ENCODE results near the gene EMP3. TPM values are rescaled to one million over a fixed set of nuclear protein-coding genes. Genes with fewer than 3 reads are reported as not detected.

Gene EMP3
- total RNA-seq, 2 experiments from 2014 or later: 21.1 to 33.8 TPM

GRCh38 chr19:48373567-48373966 is 48.2 kb downstream of the EMP3 start:
- ChIA-PET POLR2A (no interaction called here), CTCF (ENCODE audit: unreplicated experiment) (no interaction called here)
- H3K27ac ChIP-seq (ENCODE audit: low read depth, low read length, poor library complexity, severe bottlenecking): no peak overlapping the region
- no peaks in the 10 kb centered on the region for H4K20me1 ChIP-seq (ENCODE audit: insufficient read depth, low read length)
- intact Hi-C loops (cut with micrococcal nuclease; ENCODE audit: unreplicated experiment): no loop called here
- no peak overlapping the region for H3K4me2 ChIP-seq (ENCODE audit: low read length)
- no peaks in the 10 kb centered on the region for H3K79me2 ChIP-seq (ENCODE audit: insufficient read depth, low read depth, low read length)
- H2AFZ ChIP-seq (ENCODE audit: low read length): no peak overlapping the region
- no peaks in the 10 kb centered on the region for H3K9me3 ChIP-seq (ENCODE audit: low read length)
- H3K9me2 ChIP-seq (ENCODE audit: insufficient read depth, low read length): no peaks in the 10 kb centered on the region
- no peak for TF ChIP-seq EZH2phosphoT487 (IDR thresholded peaks at IDR 0.05; ENCODE audit: borderline replicate concordance, low read depth, low read length)
- TF ChIP-seq, protein P1, sequence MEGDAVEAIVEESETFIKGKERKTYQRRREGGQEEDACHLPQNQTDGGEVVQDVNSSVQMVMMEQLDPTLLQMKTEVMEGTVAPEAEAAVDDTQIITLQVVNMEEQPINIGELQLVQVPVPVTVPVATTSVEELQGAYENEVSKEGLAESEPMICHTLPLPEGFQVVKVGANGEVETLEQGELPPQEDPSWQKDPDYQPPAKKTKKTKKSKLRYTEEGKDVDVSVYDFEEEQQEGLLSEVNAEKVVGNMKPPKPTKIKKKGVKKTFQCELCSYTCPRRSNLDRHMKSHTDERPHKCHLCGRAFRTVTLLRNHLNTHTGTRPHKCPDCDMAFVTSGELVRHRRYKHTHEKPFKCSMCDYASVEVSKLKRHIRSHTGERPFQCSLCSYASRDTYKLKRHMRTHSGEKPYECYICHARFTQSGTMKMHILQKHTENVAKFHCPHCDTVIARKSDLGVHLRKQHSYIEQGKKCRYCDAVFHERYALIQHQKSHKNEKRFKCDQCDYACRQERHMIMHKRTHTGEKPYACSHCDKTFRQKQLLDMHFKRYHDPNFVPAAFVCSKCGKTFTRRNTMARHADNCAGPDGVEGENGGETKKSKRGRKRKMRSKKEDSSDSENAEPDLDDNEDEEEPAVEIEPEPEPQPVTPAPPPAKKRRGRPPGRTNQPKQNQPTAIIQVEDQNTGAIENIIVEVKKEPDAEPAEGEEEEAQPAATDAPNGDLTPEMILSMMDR (conservative IDR thresholded peaks at IDR 0.05; ENCODE audit: low read length): no peak
- no peak for DNase-seq (ENCODE audit: low spot score)
- H3K4me3 ChIP-seq (ENCODE audit: low read depth, low read length, poor library complexity, severe bottlenecking): no peak overlapping the region
- H3K4me1 ChIP-seq (ENCODE audit: insufficient read depth, low read length, poor library complexity, severe bottlenecking): no peaks in the 10 kb centered on the region
- no TSS peak for BruUV-seq (replicated peaks)
- no peaks in the 10 kb centered on the region for H3K36me3 ChIP-seq (ENCODE audit: insufficient read depth, low read length)

DNA sequence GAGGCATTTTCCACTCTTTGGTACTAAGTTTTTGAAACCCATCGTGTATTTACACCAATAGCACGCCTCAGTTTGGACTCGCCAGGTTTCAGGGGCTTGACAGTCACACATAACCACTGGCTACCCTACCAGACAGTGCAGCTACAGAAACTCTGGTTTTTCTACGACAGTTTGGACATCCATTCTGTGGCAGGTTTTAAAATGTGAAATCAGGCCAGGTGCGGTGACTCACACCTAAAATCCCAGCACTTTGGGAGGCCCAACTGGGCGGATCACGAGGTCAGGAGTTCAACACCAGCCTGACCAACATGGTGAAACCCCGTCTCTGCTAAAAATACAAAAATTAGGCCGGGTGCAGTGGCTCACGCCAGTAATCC is 52.8 kb downstream of the EMP3 start:
- peaks cover 3% of the 10 kb centered on the region for H3K4me1 ChIP-seq (ENCODE audit: insufficient read depth, low read length, poor library complexity, severe bottlenecking)
- no peaks in the 10 kb centered on the region for H4K20me1 ChIP-seq (ENCODE audit: insufficient read depth, low read length)
- H3K9me3 ChIP-seq (ENCODE audit: low read length): no peaks in the 10 kb centered on the region
- POLR2A ChIA-PET: interaction anchor here (0.6 kb wide), 1 partner anchor 13 kb away, joined by 3 read pairs; the partner anchor contains the start of gene KDELR1
- H3K4me3 ChIP-seq (ENCODE audit: low read depth, low read length, poor library complexity, severe bottlenecking): no peak overlapping the region
- no peaks in the 10 kb centered on the region for H3K79me2 ChIP-seq (ENCODE audit: insufficient read depth, low read depth, low read length)
- no peak for DNase-seq (ENCODE audit: low spot score)
- no peak overlapping the region for H3K4me2 ChIP-seq (ENCODE audit: low read length)
- no peak for TF ChIP-seq EZH2phosphoT487 (IDR thresholded peaks at IDR 0.05; ENCODE audit: borderline replicate concordance, low read depth, low read length)
- TF ChIP-seq, protein P1 (conservative IDR thresholded peaks at IDR 0.05; ENCODE audit: low read length): no peak
- intact Hi-C loops (cut with micrococcal nuclease; ENCODE audit: unreplicated experiment): no loop called here
- CTCF ChIA-PET (ENCODE audit: unreplicated experiment): no interaction called here
- H3K27ac ChIP-seq (ENCODE audit: low read depth, low read length, poor library complexity, severe bottlenecking): no peak overlapping the region
- peaks cover 19% of the 10 kb centered on the region; the same call in 1 of the 2 replicates for H3K36me3 ChIP-seq (ENCODE audit: insufficient read depth, low read length)
- BruUV-seq (replicated peaks): no TSS peak
- no peak overlapping the region for H2AFZ ChIP-seq (ENCODE audit: low read length)
- H3K9me2 ChIP-seq (ENCODE audit: insufficient read depth, low read length): no peaks in the 10 kb centered on the region

DNA sequence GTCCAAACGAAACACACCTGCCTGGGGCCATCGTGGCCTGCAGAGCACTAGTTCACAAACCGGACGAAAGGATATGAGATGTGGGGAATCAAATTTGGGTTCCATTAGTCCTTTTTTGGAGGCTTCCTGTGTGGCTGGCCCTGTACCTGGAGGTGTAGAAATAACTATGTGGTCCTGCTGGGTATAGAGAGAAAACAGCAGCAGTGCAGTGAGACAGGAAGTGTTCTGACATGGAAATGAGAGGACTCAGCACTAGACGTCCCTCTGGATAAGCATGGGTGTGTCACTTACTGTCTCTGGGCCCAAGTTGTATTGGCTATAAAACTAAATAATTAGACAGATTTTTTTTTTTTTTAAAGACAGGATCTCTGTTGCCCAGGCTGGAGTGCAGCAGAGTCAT is 53.7 kb downstream of the EMP3 start:
- Histone ChIP-seq H3K4me2 (ENCODE audit: low read length) (no peak overlapping the region), H3K79me2 (ENCODE audit: insufficient read depth, low read depth, low read length) (no peaks in the 10 kb centered on the region), H3K9me2 (ENCODE audit: insufficient read depth, low read length) (no peaks in the 10 kb centered on the region), H4K20me1 (ENCODE audit: insufficient read depth, low read length) (no peaks in the 10 kb centered on the region), H3K36me3 (ENCODE audit: insufficient read depth, low read length) (peaks cover 28% of the 10 kb centered on the region), H3K27ac (ENCODE audit: low read depth, low read length, poor library complexity, severe bottlenecking) (no peak overlapping the region), H3K4me1 (ENCODE audit: insufficient read depth, low read length, poor library complexity, severe bottlenecking) (peaks cover 3% of the 10 kb centered on the region), H2AFZ (ENCODE audit: low read length) (no peak overlapping the region), H3K9me3 (ENCODE audit: low read length) (no peaks in the 10 kb centered on the region), H3K4me3 (ENCODE audit: low read depth, low read length, poor library complexity, severe bottlenecking) (no peak overlapping the region)
- POLR2A ChIA-PET: no interaction called here
- no TSS peak for BruUV-seq (replicated peaks)
- CTCF ChIA-PET (ENCODE audit: unreplicated experiment): no interaction called here
- no peak for TF ChIP-seq EZH2phosphoT487 (IDR thresholded peaks at IDR 0.05; ENCODE audit: borderline replicate concordance, low read depth, low read length)
- TF ChIP-seq, protein P1 (conservative IDR thresholded peaks at IDR 0.05; ENCODE audit: low read length): no peak
- DNase-seq (ENCODE audit: low spot score): no peak
- intact Hi-C loops (cut with micrococcal nuclease; ENCODE audit: unreplicated experiment): no loop called here

Other genes with a start within 250 kb of the EMP3 start
- 0.98 and 2.0 TPM in 2 replicates for gene PLA2G4C, start 214.7 kb upstream of the EMP3 start, total RNA-seq (2014; rRNA removed; shearing (Covaris generic))
- gene PLA2G4C, start 214.7 kb upstream of the EMP3 start, total RNA-seq (2022): 1.1 and 1.4 TPM in 2 replicates
- gene LIG1, start 155.2 kb upstream of the EMP3 start, total RNA-seq (2014; rRNA removed; shearing (Covaris generic)): 279 and 291 TPM in 2 replicates
- gene LIG1, start 155.2 kb upstream of the EMP3 start, total RNA-seq (2022): 172 and 219 TPM in 2 replicates
- gene ZSWIM9, start 154.9 kb upstream of the EMP3 start, total RNA-seq (2014; rRNA removed; shearing (Covaris generic)): 3.2 and 4.5 TPM in 2 replicates
- 10.5 and 12.0 TPM in 2 replicates for gene ZSWIM9, start 154.9 kb upstream of the EMP3 start, total RNA-seq (2022)
- 51.0 and 52.5 TPM in 2 replicates for gene CARD8, start 69.6 kb upstream of the EMP3 start, total RNA-seq (2014; rRNA removed; shearing (Covaris generic))
- gene CARD8, start 69.6 kb upstream of the EMP3 start, total RNA-seq (2022): 56.1 and 82.9 TPM in 2 replicates
- gene ZNF114, start 55.5 kb upstream of the EMP3 start, total RNA-seq (2014; rRNA removed; shearing (Covaris generic)): not detected in 2 replicates
- gene ZNF114, start 55.5 kb upstream of the EMP3 start, total RNA-seq (2022): not detected in 2 replicates
- 18.2 and 31.1 TPM in 2 replicates for gene TMEM143, start 38.4 kb downstream of the EMP3 start, total RNA-seq (2014; rRNA removed; shearing (Covaris generic))
- 31.4 and 37.9 TPM in 2 replicates for gene TMEM143, start 38.4 kb downstream of the EMP3 start, total RNA-seq (2022)
- gene SYNGR4, start 38.8 kb downstream of the EMP3 start, total RNA-seq (2014; rRNA removed; shearing (Covaris generic)): 0.38 and 0.51 TPM in 2 replicates
- gene SYNGR4, start 38.8 kb downstream of the EMP3 start, total RNA-seq (2022): 1.0 and 1.2 TPM in 2 replicates
- gene KDELR1, start 66.0 kb downstream of the EMP3 start, total RNA-seq (2014; rRNA removed; shearing (Covaris generic)): 26.2 and 38.8 TPM in 2 replicates
- 63.8 and 74.0 TPM in 2 replicates for gene KDELR1, start 66.0 kb downstream of the EMP3 start, total RNA-seq (2022)
- gene GRIN2D, start 68.1 kb downstream of the EMP3 start, total RNA-seq (2014; rRNA removed; shearing (Covaris generic)): not detected in 2 replicates
- 0.06 and 0.11 TPM in 2 replicates for gene GRIN2D, start 68.1 kb downstream of the EMP3 start, total RNA-seq (2022)
- 34.4 and 35.8 TPM in 2 replicates for gene GRWD1, start 120.4 kb downstream of the EMP3 start, total RNA-seq (2014; rRNA removed; shearing (Covaris generic))
- gene GRWD1, start 120.4 kb downstream of the EMP3 start, total RNA-seq (2022): 26.3 and 32.1 TPM in 2 replicates
- gene KCNJ14, start 130.0 kb downstream of the EMP3 start, total RNA-seq (2014; rRNA removed; shearing (Covaris generic)): 0.57 and 0.85 TPM in 2 replicates
- gene KCNJ14, start 130.0 kb downstream of the EMP3 start, total RNA-seq (2022): 2.5 and 2.6 TPM in 2 replicates
- 44.0 and 46.6 TPM in 2 replicates for gene CYTH2, start 143.8 kb downstream of the EMP3 start, total RNA-seq (2014; rRNA removed; shearing (Covaris generic))
- gene CYTH2, start 143.8 kb downstream of the EMP3 start, total RNA-seq (2022): 53.2 and 74.8 TPM in 2 replicates
- gene LMTK3, start 186.3 kb downstream of the EMP3 start, total RNA-seq (2014; rRNA removed; shearing (Covaris generic)): 1.3 and 2.3 TPM in 2 replicates
- gene LMTK3, start 186.3 kb downstream of the EMP3 start, total RNA-seq (2022): 9.7 and 11.5 TPM in 2 replicates
- gene SULT2B1, start 226.6 kb downstream of the EMP3 start, total RNA-seq (2014; rRNA removed; shearing (Covaris generic)): not detected in 2 replicates
- not detected in 2 replicates for gene SULT2B1, start 226.6 kb downstream of the EMP3 start, total RNA-seq (2022)